ENCODE data around the gene RPL29. TPM values are rescaled to one million over a fixed set of nuclear protein-coding genes. Genes with fewer than 3 reads are reported as not detected.

The RPL29 gene
- total and polyA plus RNA-seq, 2 donors (not counting 3 experiments of a cell fraction or from before 2014, with no cell fraction given): 1,236 to 2,177 TPM

- Histone ChIP-seq H3K79me2 (ENCODE audit: control insufficient read depth, insufficient read depth, low read length) (peaks cover 11% of the 10 kb centered on the region), H3K27ac (ENCODE audit: insufficient read depth, low read depth, low read length) (no peak overlapping the region), H3K27me3 (ENCODE audit: control insufficient read depth in 2 of 2, insufficient read depth in 2 of 2, low read length in 2 of 2) (no peaks in the 10 kb centered on the region), H3K4me1 (ENCODE audit: control insufficient read depth, extremely low read depth, insufficient read depth, low read length) (peaks cover 4% of the 10 kb centered on the region), H2AFZ (ENCODE audit: low read depth, low read length) (no peak overlapping the region), H3K9me3 (replicated peaks; ENCODE audit: control insufficient read depth, insufficient read depth, low read length) (no peaks in the 10 kb centered on the region), H3K9me1 (replicated peaks; ENCODE audit: control insufficient read depth, extremely low read depth, insufficient read depth, low read length) (no peaks in the 10 kb centered on the region), H4K20me1 (replicated peaks; ENCODE audit: control insufficient read depth, extremely low read depth, insufficient read depth, low read length) (no peaks in the 10 kb centered on the region), H3K36me3 (ENCODE audit: control insufficient read depth in 2 of 2, extremely low read depth in 1 of 2, insufficient read depth in 2 of 2, low read length in 2 of 2) (peaks cover 6 to 10% of the 10 kb centered on the region in 2 experiments), H3K9ac (replicated peaks; ENCODE audit: extremely low read depth, insufficient read depth, low read length) (no peak overlapping the region), H3K4me2 (ENCODE audit: insufficient read depth, low read length) (no peak overlapping the region), H3K4me3 (replicated peaks in 1 of 3; ENCODE audit: insufficient read depth in 1 of 3, low read depth in 1 of 3, low read length in 3 of 3) (no peak overlapping the region)
- dilution Hi-C loops (cut with MboI; ENCODE audit: extremely low pct_ligation_motif_present, low sequenced_read_pairs): no loop called here
- FAIRE-seq: no peak
- intact Hi-C loops (cut with micrococcal nuclease): no loop called here
- BruUV-seq (replicated peaks): no TSS peak
- CTCF ChIA-PET: no interaction called here
- POLR2A ChIA-PET: no interaction called here
- no peak for DNase-seq (ENCODE audit: low read depth, low spot score)
- no peak for TF ChIP-seq CTCF (IDR thresholded peaks at IDR 0.05; ENCODE audit: extremely low read depth in 1 of 2, insufficient read depth in 1 of 2, low read depth in 1 of 2, low read length in 2 of 2)
- no peak for TF ChIP-seq GATA2 (IDR thresholded peaks at IDR 0.05; ENCODE audit: insufficient read depth, insufficient read length, low read depth, low read length)
- TF ChIP-seq JUN (IDR thresholded peaks at IDR 0.05; ENCODE audit: borderline replicate concordance, insufficient read depth, insufficient read length, low read depth): no peak
- no peak for TF ChIP-seq POLR2A (IDR thresholded peaks at IDR 0.05; ENCODE audit: low read depth, low read length)
- TF ChIP-seq EZH2 (IDR thresholded peaks at IDR 0.05; ENCODE audit: borderline replicate concordance, low read depth, low read length, severe bottlenecking): no peak
- TF ChIP-seq MAX (IDR thresholded peaks at IDR 0.05; ENCODE audit: insufficient read depth, insufficient read length): no peak
Measured at GRCh38 chr3:51988286-51989146, 7.2 kb downstream of the RPL29 start.

Data from endothelial cell of umbilical vein (primary cell).